ENCODE measurements around the gene GALNT15.

DNA sequence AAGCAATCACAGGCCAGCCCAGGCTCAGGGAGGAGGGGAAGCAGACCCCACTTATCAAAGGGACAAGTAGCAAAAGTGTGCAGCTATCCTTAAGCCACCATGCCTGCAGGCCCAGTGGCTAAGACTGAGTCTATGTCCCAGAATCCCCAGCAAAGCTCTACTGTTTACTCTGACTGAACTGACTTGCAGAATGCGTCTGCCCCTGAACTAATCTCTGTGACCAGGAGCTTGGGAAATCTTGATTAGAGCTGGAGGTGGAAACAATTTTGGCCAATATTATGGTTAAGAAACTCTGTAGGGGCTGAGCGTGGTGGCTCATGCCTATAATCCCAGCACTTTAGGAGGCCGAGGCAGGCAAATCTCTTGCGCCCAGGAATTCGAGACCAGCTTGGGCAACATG, 67.7 kb downstream of the GALNT15 start:
- TF ChIP-seq POLR2AphosphoS5 (IDR thresholded peaks at IDR 0.05; ENCODE audit: low read depth, low read length) (no peak), POLR2A (IDR thresholded peaks at IDR 0.05; ENCODE audit: low read depth, low read length) (no peak), TAF1 (IDR thresholded peaks at IDR 0.05; ENCODE audit: low read depth, low read length) (no peak)
